Measurements from ENCODE around the gene OR9Q1.

The OR9Q1 gene

GRCh38 chr11:58177409-58178054 lies 153.9 kb downstream of the OR9Q1 start (continued):
- TF ChIP-seq ZNF280C (tag by site-specific recombination; IDR thresholded peaks at IDR 0.05) (no peak), HOXD13 (CRISPR knock-in tag; IDR thresholded peaks at IDR 0.05; ENCODE audit: borderline replicate concordance) (no peak), ZNF341 (tag by site-specific recombination; IDR thresholded peaks at IDR 0.05; ENCODE audit: low read depth) (no peak), ZNF169 (tag by site-specific recombination; IDR thresholded peaks at IDR 0.05) (no peak), ZBTB6 (tag by site-specific recombination; IDR thresholded peaks at IDR 0.05) (no peak), ZNF48 (tag by site-specific recombination; IDR thresholded peaks at IDR 0.05) (no peak), MEIS1 (CRISPR knock-in tag; IDR thresholded peaks at IDR 0.05; ENCODE audit: borderline replicate concordance) (no peak), ZBTB17 (tag by site-specific recombination; IDR thresholded peaks at IDR 0.05) (no peak)

- ChIA-PET POLR2A (no interaction called here), CTCF (interaction anchor here (1.4 kb wide), 1 partner anchor 108 kb away, joined by 3 read pairs; no protein-coding TSS in a partner anchor)
- Histone ChIP-seq H3K4me3 (ENCODE audit: low read depth, low read length) (no peak overlapping the region), H3K9me3 (ENCODE audit: control insufficient read depth, insufficient read depth, low read depth, low read length) (no peaks in the 10 kb centered on the region), H3K27ac (ENCODE audit: extremely low read depth, low read depth, low read length) (no peak overlapping the region), H3K36me3 (ENCODE audit: control insufficient read depth in 2 of 2, insufficient read depth in 1 of 2, low read length in 2 of 2) (no peaks in the 10 kb centered on the region), H3K4me1 (ENCODE audit: control insufficient read depth, insufficient read depth, low read length) (no peaks in the 10 kb centered on the region)
- TF ChIP-seq ZNF518A (tag by site-specific recombination; conservative IDR thresholded peaks at IDR 0.05; ENCODE audit: low read depth): no peak
- TF ChIP-seq GLIS2 (tag by site-specific recombination; IDR thresholded peaks at IDR 0.05): no peak
- no peak for TF ChIP-seq ZBTB26 (tag by site-specific recombination; optimal IDR thresholded peaks at IDR 0.05)
- no peak for TF ChIP-seq ZNF585B (tag by site-specific recombination; IDR thresholded peaks at IDR 0.05)
- no peak for TF ChIP-seq ZNF555 (tag by site-specific recombination; conservative IDR thresholded peaks at IDR 0.05)
- no peak for TF ChIP-seq ZNF148 (tag by site-specific recombination; IDR thresholded peaks at IDR 0.05; ENCODE audit: borderline replicate concordance)
- TF ChIP-seq KLF1 (tag by site-specific recombination; IDR thresholded peaks at IDR 0.05): no peak
Observed at GRCh38 chr11:58178444-58178843, 154.8 kb downstream of the OR9Q1 start.
